Neuronal stem cell (in vitro differentiated cells): Measurements from ENCODE around the gene MTHFD1L.

ENCODE experiments used
- DNase-seq: peaks from one replicate; pipeline ENCODE4 v3.0.0-alpha.2; 2013; ENCODE audit warnings: low spot score
- H2AFZ ChIP-seq: one replicate; pipeline ENCODE4 v1.6.1; 2013; ENCODE audit warnings: mild to moderate bottlenecking, low read length, inconsistent platforms
- H2AK5ac ChIP-seq: 2 replicates; pipeline ENCODE4 v1.6.1; 2013; ENCODE audit warnings: low read depth, mild to moderate bottlenecking, inconsistent platforms, low read length, moderate library complexity, mixed read lengths
- H2BK120ac ChIP-seq: 2 replicates; pipeline ENCODE4 v1.6.1; 2013; ENCODE audit warnings: low read depth, mild to moderate bottlenecking, inconsistent platforms, low read length, moderate library complexity, mixed read lengths
- H2BK12ac ChIP-seq: one replicate; pipeline ENCODE4 v1.6.1; 2013; ENCODE audit warnings: low read length, inconsistent platforms
- H2BK15ac ChIP-seq: 2 replicates; pipeline ENCODE4 v1.6.1; 2013; ENCODE audit warnings: mild to moderate bottlenecking, low read length, inconsistent platforms, mixed read lengths
- H2BK5ac ChIP-seq: one replicate; pipeline ENCODE4 v1.6.1; 2013; ENCODE audit warnings: inconsistent platforms, mild to moderate bottlenecking, low read length, moderate library complexity
- H3K14ac ChIP-seq: one replicate; pipeline ENCODE4 v1.6.1; 2013; ENCODE audit warnings: low read length, inconsistent platforms
- H3K18ac ChIP-seq: 2 replicates; pipeline ENCODE4 v1.6.1; 2013; ENCODE audit warnings: low read length, inconsistent platforms
- H3K23ac ChIP-seq: 2 replicates; pipeline ENCODE4 v1.6.1; 2013; ENCODE audit warnings: low read depth, mild to moderate bottlenecking, mixed read lengths, low read length, inconsistent platforms; ENCODE audit not compliant: poor library complexity
- H3K27ac ChIP-seq: replicated peaks from 3 replicates; pipeline ENCODE4 v1.5.1; 2013; ENCODE audit warnings: low read length, inconsistent platforms
- H3K27me3 ChIP-seq, 3 experiments: 2 replicates each; pipeline ENCODE4 v1.6.1; 2013; ENCODE audit warnings: low read length in 3 of 3, mild to moderate bottlenecking in 2 of 3, inconsistent platforms in 1 of 3, low read depth in 1 of 3, mixed read lengths in 1 of 3, moderate library complexity in 1 of 3; ENCODE audit not compliant: control insufficient read depth in 3 of 3, insufficient read depth in 3 of 3
- H3K36me3 ChIP-seq, 2 donors: replicated peaks in 1 of 2; 2 replicates each; pipeline ENCODE4 v1.6.1; 2013; ENCODE audit warnings: low read length in 2 of 2; ENCODE audit not compliant: control insufficient read depth in 2 of 2, insufficient read depth in 2 of 2
- H3K4ac ChIP-seq: 2 replicates; pipeline ENCODE4 v1.6.1; 2013; ENCODE audit warnings: inconsistent platforms, mild to moderate bottlenecking, low read length, moderate library complexity
- H3K4me1 ChIP-seq, 2 donors: 1 replicate in 1 of 2; 2 replicates in 1 of 2; pipeline ENCODE4 v1.6.1; 2013; ENCODE audit warnings: low read length in 2 of 2, low read depth in 1 of 2; ENCODE audit not compliant: control insufficient read depth in 2 of 2, insufficient read depth in 1 of 2
- H3K4me2 ChIP-seq: one replicate; pipeline ENCODE4 v1.6.1; 2013; ENCODE audit warnings: mild to moderate bottlenecking, low read length, inconsistent platforms; ENCODE audit not compliant: insufficient read depth, poor library complexity, severe bottlenecking
- H3K4me3 ChIP-seq, 2 donors: 2 replicates each; pipeline ENCODE4 v1.5.1; 2013; ENCODE audit warnings: low read length in 2 of 2, mild to moderate bottlenecking in 2 of 2, inconsistent platforms in 1 of 2, moderate library complexity in 1 of 2
- H3K79me1 ChIP-seq: one replicate; pipeline ENCODE4 v1.6.1; 2013; ENCODE audit warnings: low read depth, mild to moderate bottlenecking, inconsistent platforms, low read length, moderate library complexity
- H3K9ac ChIP-seq: one replicate; pipeline ENCODE4 v1.6.1; 2013; ENCODE audit warnings: mild to moderate bottlenecking, low read depth, low read length, inconsistent platforms; ENCODE audit not compliant: poor library complexity
- H3K9me3 ChIP-seq, 2 donors: replicated peaks in 1 of 2; 2 replicates each; pipeline versions ENCODE3 to v1.6.1; 2013; ENCODE audit warnings: low read length in 2 of 2, mild to moderate bottlenecking in 2 of 2, inconsistent platforms in 1 of 2, low read depth in 1 of 2, mixed read lengths in 1 of 2, moderate library complexity in 1 of 2; ENCODE audit not compliant: control insufficient read depth in 2 of 2, insufficient read depth in 1 of 2
- H4K8ac ChIP-seq: one replicate; pipeline ENCODE4 v1.6.1; 2013; ENCODE audit warnings: low read depth, mild to moderate bottlenecking, inconsistent platforms, low read length, moderate library complexity
- H4K91ac ChIP-seq: one replicate; pipeline ENCODE4 v1.6.1; 2013; ENCODE audit warnings: low read length, low read depth, mild to moderate bottlenecking, inconsistent platforms; ENCODE audit not compliant: poor library complexity
- WGBS, 2 donors: extraction: QIAGEN DNeasy Blood & Tissue Kit; methylation state at CpG; one replicate each; pipeline ENCODE4 v1.1.7; 2013; ENCODE audit warnings: missing lambda C conversion rate in 2 of 2, mixed read lengths in 1 of 2; ENCODE audit not compliant: insufficient read length in 2 of 2, insufficient replicate concordance in 1 of 2; ENCODE audit errors: extremely low coverage in 2 of 2; 5-methylcytosine and 5-hydroxymethylcytosine counted together

The MTHFD1L gene

GRCh38 chr6:151007922-151008321 lies 142.4 kb downstream of the MTHFD1L start:
- Histone ChIP-seq H2BK5ac (no peak overlapping the region), H3K4me2 (no peak overlapping the region), H2AFZ (no peak overlapping the region), H3K4me1 (peaks cover 7 to 8% of the 10 kb centered on the region in 2 donors), H3K9me3 (peaks cover 0 to 3% of the 10 kb centered on the region in 2 donors), H3K4ac (no peak overlapping the region), H2AK5ac (no peak overlapping the region), H3K14ac (no peak overlapping the region), H4K8ac (no peak overlapping the region), H3K18ac (no peak overlapping the region), H3K27ac (no peak overlapping the region), H3K79me1 (no peaks in the 10 kb centered on the region), H2BK120ac (no peak overlapping the region), H3K9ac (no peak overlapping the region), H2BK15ac (no peak overlapping the region), H3K36me3 (peaks cover 0 to 25% of the 10 kb centered on the region in 2 donors), H2BK12ac (no peak overlapping the region), H3K23ac (no peak overlapping the region), H3K27me3 (no peaks in the 10 kb centered on the region), H3K4me3 (no peak overlapping the region), H4K91ac (no peak overlapping the region)
- DNase-seq: no peak
- WGBS, 2 donors: no CpG with 5 or more reads among the region's 4 CpGs

- peaks cover 7 to 8% of the 10 kb centered on the region in 2 donors for H3K4me1 ChIP-seq
- no peak overlapping the region for H3K4me3 ChIP-seq
- no peaks in the 10 kb centered on the region for H3K27me3 ChIP-seq
- DNase-seq: no peak
- no peak overlapping the region for H2BK5ac ChIP-seq
- no peak overlapping the region for H2AK5ac ChIP-seq
- H2BK15ac ChIP-seq: no peak overlapping the region
- no peak overlapping the region for H3K18ac ChIP-seq
- H3K79me1 ChIP-seq: no peaks in the 10 kb centered on the region
- no peak overlapping the region for H2BK120ac ChIP-seq
- WGBS, 2 donors: no CpG with 5 or more reads among the region's 4 CpGs
- no peak overlapping the region for H3K23ac ChIP-seq
- H4K8ac ChIP-seq: no peak overlapping the region
- no peak overlapping the region for H2BK12ac ChIP-seq
- no peak overlapping the region for H3K9ac ChIP-seq
- H3K4ac ChIP-seq: no peak overlapping the region
- no peak overlapping the region for H2AFZ ChIP-seq
- H3K14ac ChIP-seq: no peak overlapping the region
- H3K9me3 ChIP-seq: peaks cover 0 to 3% of the 10 kb centered on the region in 2 donors
- no peak overlapping the region for H4K91ac ChIP-seq
- H3K27ac ChIP-seq: no peak overlapping the region
- H3K36me3 ChIP-seq: peaks cover 0 to 24% of the 10 kb centered on the region in 2 donors
- no peak overlapping the region for H3K4me2 ChIP-seq
Observed at GRCh38 chr6:151008425-151008824, 142.9 kb downstream of the MTHFD1L start.

GRCh38 chr6:151009576-151009975 lies 144.1 kb downstream of the MTHFD1L start:
- Histone ChIP-seq H3K79me1 (no peaks in the 10 kb centered on the region), H4K8ac (no peak overlapping the region), H3K36me3 (peaks cover 0 to 26% of the 10 kb centered on the region in 2 donors), H3K9me3 (peaks cover 0 to 3% of the 10 kb centered on the region in 2 donors), H2AFZ (no peak overlapping the region), H2BK5ac (no peak overlapping the region), H3K18ac (no peak overlapping the region), H3K4ac (no peak overlapping the region), H3K27ac (no peak overlapping the region), H3K14ac (no peak overlapping the region), H3K27me3 (no peaks in the 10 kb centered on the region), H2BK12ac (no peak overlapping the region), H3K4me2 (no peak overlapping the region), H2BK120ac (no peak overlapping the region), H3K23ac (no peak overlapping the region), H3K9ac (no peak overlapping the region), H2AK5ac (no peak overlapping the region), H3K4me3 (no peak overlapping the region), H4K91ac (no peak overlapping the region), H2BK15ac (no peak overlapping the region), H3K4me1 (peaks cover 2 to 8% of the 10 kb centered on the region in 2 donors)
- no peak for DNase-seq
- no CpG with 5 or more reads among the region's 12 CpGs for WGBS, 2 donors

GRCh38 chr6:151010071-151010470 lies 144.6 kb downstream of the MTHFD1L start:
- Histone ChIP-seq H3K4me3 (no peak overlapping the region), H2BK5ac (no peak overlapping the region), H4K91ac (no peak overlapping the region), H3K14ac (no peak overlapping the region), H2AK5ac (no peak overlapping the region), H2BK12ac (no peak overlapping the region), H3K23ac (no peak overlapping the region), H3K9ac (no peak overlapping the region), H3K18ac (no peak overlapping the region), H3K4ac (no peak overlapping the region), H3K4me2 (no peak overlapping the region), H2AFZ (no peak overlapping the region), H2BK15ac (no peak overlapping the region), H3K36me3 (peaks cover 0 to 30% of the 10 kb centered on the region in 2 donors), H3K9me3 (peaks cover 0 to 3% of the 10 kb centered on the region in 2 donors), H3K79me1 (no peaks in the 10 kb centered on the region), H3K27me3 (no peaks in the 10 kb centered on the region), H4K8ac (no peak overlapping the region), H3K4me1 (peaks cover 0 to 8% of the 10 kb centered on the region in 2 donors), H2BK120ac (no peak overlapping the region), H3K27ac (no peak overlapping the region)
- no CpG with 5 or more reads among the region's 5 CpGs for WGBS, 2 donors
- no peak for DNase-seq
